HG03575 (cell line): ENCODE data around the gene SUV39H2.
"Not testable (repeated sequence)": the region's sequence is repeated elsewhere in the genome, so short reads cannot be mapped to it uniquely, and the experiment has no call there.

Experiments used
- ATAC-seq: cut with Tn5 transposase; IDR thresholded peaks from one replicate; pipeline ENCODE4 v1.9.1; 2021; ENCODE audit not compliant: unreplicated experiment, insufficient number of reproducible peaks, low FRiP score; ENCODE audit errors: extremely low read depth

Gene SUV39H2

DNA sequence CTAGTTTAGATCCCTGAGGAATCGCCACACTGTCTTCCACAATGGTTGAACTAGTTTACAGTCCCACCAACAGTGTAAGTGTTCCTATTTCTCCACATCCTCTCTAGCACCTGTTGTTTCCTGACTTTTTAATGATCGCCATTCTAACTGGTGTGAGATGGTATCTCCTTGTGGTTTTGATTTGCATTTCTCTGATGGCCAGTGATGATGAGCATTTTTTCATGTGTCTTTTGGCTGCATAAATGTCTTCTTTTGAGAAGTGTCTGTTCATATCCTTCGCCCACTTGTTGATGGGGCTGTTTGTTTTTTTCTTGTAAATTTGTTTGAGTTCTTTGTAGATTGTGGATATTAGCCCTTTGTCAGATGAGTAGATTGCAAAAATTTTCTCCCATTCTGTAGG is 13.8 kb upstream of the SUV39H2 start:
- ATAC-seq: not testable (repeated sequence)

DNA sequence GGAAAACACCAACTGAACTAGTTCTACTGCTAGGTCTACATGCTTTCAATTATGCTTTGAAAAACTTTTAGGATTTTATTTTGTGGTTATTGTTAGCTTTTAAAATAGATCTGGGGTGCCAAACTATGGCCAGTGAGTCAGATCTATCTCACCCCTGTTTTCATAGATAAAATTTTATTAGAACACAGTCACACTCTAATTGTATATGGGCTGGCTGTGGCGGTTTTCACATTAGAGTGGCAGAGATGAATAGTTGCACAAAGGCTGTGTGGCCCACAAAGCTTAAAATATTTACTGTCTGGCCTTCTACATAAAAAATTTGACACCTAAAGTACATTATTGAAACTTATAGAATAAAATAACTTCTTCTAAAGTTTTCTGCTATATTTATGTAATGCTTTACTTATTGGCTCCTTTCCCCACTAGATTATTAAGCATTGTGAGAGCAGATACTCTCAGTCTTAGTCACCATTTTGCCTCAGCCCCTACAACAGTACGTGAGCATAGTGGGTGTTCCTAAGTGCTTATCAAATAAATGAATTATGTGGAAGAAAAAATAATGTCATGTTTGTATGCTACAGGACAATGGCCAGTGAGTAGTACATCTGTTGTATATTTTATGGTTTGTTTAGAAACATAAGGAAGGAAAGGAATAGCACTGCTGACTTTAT is 5.4 kb upstream of the SUV39H2 start:
- no peak for ATAC-seq

DNA sequence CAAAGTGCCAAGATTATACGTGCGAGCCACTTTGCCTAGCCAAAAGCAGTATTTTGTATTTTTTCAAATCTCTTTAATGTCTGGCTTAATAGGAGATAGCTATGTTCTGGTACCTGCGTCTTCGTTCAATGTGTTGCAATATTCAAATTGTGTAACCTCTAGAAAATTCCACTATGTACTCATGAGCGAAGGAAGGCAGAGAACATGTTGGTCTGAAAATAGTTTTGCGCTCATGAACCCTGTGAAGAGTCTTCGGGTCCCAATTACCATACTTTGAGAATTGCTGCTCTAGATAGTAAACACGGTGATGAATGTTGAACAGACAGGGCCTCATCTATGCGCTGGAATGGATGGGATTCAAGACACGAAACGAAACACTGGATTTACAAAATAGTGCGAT is 2.7 kb upstream of the SUV39H2 start:
- ATAC-seq: no peak

DNA sequence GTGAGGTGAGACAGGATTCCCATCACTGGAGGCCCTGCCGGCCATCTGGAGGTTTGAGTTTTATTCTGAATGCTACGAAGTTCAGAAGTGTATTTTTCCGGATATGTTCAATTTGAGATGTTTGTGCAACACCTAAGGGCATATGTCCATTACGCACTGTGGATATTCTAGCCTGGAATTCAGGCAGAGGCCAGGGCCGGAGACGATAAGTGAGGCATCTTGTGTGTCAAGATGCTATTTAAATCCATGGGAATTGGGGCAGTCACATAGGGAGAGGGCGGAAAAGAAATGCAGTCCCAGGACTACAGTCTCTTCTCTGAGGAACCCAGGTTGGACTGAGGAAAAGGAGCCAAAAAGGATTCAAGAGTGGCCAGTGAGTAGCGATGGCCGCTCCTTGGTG is 1.9 kb upstream of the SUV39H2 start:
- ATAC-seq: no peak

DNA sequence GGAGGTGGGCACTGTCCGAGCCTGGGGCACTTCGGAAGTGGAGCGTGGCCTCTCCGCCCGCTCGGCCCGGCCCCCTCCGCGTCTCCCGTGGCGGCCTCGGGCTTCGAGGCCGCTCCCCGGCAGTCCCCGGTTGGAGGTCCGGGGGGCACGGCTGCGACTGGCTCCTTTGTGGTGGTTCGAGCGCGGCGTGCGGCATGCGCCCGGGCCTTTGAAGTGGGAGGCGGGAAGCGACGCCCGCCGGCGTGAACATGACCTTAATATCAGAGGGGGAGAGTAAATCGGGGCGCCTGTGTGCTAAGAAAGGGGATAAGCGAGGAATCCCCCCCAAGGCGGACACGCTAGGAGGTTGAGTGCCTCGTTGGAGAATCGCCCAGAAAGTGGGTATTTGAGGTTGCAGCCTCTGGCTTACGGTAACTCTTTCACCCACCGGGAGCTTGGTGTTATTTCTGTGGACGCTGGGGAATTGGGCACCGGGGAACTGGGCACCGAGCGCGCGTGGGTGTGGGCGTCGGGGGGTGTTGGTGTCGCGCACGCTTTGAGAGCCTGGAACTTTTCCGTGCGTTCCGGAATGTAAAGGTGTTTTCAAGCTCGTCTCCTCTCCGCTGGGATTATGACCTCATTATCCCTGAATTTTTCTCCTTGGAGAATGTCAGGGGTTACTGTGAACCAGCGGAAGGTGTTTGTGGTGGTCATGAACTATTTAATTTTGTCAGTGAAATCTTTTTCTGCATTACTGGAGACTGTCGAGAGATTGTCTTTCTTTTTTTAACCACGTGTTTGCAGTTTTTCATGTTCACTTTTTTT is 660 bp downstream of the SUV39H2 start:
- no peak for ATAC-seq

DNA sequence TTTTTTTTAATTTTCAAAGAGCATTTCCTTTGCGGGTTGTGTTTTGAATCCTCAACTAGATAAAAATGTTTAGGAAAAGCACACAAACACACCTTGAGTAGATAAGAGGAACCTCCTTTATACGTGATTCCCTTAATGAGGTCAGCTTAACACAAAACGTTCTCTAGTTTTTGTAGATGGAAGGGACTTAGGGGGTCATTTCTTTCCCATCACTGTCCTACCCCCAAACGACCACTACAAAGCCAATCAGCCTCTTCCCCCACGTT is 1.2 kb downstream of the SUV39H2 start:
- ATAC-seq: no peak

DNA sequence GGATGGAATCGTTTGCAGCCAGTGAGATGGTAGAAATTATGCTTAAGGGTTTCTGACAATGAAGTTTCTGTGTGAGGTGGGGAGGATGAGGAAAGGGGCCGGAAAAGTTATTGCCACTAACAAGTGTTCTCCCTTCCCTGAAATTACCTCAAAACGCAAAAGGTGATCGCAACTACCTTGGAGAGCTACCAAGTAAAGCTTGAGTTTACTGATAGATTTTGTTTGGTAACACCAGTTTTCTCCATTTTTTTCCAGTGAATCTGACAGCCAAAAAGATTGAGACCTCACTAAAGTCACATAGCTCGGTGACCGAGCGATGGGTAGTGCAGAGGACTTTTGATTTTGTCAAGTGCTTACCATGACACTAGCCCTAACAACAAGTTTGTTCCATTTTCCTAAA is 1.6 kb downstream of the SUV39H2 start:
- ATAC-seq: no peak

DNA sequence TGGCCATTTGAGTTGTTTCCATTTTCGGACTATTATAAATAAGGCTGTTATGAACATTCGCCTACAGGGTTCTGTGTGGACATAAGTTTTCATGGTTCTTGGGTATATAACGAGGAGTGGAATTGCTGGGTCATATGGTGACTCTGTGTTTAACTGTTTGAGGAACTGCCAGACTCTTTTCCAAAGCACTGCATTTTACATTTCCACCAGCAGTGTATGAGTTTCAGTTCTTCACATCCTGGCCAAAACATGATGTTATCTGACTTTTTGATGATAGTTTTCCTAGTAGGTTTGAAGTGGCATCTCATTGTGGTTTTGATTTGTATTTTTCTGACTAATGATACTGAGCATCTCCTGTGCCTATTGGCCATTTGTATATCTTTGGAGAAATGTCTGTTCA is 5.4 kb downstream of the SUV39H2 start:
- no peak for ATAC-seq

DNA sequence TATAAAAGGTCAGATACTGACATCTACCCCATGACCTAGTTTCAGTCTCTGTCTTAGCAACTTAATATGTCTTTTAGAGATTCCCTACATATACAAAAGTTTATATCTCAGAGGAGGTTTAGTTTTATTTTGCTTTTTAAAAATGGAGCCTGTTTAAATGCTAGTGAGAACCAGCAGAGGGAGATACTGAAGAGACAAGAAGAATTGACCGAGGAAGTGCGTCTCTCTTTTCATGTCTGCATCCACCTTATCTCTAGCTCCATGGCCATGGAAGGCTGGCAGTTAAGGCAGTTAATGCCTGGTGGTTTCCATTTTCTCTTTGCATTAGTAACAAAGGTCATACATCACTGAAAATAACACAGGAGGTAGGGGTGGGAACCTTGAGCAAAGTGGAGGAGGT is 10.7 kb downstream of the SUV39H2 start:
- no peak for ATAC-seq

DNA sequence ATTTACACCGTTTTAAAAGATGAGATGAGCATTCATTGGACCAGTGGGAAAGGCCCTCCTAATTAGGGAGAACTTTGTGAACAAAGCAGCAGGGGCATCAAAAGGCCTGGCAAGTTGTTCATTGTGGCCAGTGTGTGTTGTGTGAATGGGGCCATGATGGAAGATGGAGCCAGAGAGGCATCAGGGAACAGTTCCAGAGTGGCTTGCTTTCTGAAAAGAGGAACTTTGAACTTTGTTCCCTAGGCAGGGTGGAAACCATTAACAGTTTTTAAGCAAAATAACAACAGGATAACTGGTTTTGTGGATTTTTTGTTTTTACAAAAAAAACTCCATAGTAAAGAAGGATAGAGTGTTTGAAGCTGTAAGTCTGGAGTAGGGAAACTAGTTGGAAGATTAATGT is 12.5 kb downstream of the SUV39H2 start:
- ATAC-seq: no peak

DNA sequence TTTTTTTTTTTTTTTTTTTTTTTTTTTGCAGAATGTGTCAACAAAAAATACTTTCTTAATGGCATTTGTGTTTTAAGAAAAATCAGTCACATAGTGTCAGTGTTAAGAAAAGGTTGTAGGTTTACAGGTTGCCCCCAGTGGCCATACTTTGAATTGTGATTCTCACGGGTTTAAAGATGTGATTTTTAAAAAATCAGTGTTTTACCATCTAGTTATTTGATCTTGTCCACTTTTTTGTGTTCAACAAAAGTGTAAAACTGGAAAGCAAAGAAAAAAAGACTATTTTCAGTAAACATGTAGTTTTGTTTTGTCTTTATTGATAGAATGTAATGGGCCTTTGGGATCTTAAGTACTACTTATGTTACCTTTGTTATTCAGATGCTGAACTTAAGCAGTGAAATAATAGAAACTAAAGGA is 25.7 kb downstream of the SUV39H2 start:
- ATAC-seq: no peak

DNA sequence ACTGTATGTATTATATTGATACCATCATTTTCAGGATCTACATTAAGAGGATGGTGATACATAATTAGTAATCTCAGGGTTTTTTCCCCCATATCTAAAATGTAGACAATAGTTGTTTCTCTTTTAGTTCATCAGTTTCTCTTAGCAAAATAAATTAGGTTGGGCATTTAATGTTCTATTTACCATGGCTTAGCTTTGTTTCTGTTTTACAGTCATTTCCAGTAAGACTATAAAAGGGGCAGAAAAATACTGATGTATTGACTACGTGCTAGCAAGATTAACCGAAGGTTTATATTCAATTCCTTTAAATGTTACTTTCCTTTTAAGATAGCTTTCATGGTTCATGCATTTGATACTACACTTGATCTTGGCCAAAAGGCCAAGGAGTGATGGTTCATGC is 26.2 kb downstream of the SUV39H2 start:
- ATAC-seq: no peak

DNA sequence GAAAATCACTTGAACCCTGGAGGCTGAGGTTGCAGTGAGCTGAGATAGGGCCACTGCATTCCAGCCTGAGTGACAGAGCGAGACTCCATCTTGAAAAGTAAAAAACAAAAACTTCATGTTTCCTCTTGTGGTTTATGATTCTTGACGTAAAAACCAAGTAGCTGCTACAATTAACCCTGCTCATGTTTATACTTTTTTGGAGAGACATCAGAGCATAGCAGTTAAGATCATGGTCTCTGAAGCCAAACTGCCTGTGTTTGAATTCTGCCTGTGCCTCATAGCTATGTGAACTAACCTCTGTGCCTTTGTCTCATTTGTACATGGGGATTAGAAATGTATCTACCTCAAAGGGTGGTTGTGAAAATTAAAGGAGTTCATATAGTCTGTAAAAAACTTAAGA is 27.2 kb downstream of the SUV39H2 start:
- no peak for ATAC-seq

DNA sequence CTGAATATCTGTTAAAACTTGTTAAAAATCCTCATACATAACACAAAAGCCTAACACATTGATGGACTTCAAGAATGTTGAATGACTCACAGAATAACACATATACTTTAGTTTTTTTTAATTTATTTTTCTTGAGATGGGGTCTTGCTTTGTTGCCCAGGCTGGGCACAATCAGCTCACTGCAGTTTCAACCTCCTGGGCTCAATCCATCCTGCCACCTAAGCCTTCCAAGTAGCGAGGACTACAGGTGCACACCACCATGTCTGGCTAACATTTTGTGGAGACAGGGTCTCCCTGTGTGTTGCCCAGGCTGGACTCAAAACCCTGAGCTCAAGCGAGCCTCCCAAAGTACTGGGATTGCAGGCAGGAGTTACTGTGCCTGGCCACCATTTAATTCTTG is 28.1 kb downstream of the SUV39H2 start:
- no peak for ATAC-seq

DNA sequence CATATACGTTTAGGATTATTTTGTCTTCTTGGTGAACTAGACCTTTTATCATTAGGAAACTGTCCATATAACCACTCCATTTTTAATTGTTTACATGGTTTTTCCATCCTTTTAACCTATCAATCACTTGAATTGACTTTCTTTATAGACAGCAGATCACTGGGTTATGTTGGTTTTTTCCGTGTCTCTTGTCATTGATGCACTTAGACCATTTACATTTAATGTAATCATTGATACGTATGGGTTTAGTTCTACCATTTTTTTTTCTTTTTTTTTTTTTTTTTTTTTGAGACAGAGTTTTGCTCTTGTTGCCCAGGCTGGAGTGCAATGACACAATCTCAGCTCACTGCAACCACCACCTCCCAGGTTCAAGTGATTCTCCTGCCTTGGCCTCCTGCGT is 28.9 kb downstream of the SUV39H2 start:
- ATAC-seq: not testable (repeated sequence)

DNA sequence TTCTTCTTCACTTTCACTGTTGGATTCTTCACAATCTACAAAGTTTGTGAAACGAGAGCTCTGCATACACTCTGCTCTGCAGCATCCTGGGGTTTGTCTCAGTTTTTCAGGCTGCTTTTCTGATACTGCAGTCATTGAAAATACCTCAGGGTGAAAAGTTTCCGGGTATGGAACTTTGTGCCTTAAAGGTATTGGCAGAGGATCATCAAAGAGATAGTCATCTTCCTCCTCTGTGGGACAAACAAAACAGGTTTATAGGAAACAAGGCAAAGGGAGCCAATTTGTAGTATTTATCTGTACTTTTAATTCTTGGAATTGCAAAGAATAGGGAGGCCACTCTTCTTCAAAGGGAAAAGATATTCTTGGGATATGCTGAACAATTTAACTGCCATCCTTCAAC is 30.4 kb downstream of the SUV39H2 start:
- no peak for ATAC-seq

DNA sequence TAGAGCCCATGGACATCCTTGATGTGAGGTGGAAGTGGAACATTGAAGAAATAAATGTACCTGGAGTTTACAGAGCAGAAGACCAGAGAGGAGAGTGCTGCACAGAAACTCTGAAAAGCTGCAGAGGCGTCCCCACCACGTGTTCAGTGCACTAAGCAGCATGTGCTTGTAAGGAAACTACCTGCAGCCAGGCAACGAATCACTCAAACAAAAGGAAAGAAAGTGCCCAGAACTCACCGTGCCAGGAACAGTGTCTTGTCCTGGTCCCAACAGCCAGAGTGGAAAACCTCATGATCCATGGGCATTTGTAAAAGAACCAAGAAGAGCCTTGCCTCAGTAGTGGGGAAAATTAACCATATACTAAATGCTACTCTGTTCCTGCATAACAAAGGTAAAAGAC is 32.3 kb downstream of the SUV39H2 start:
- no peak for ATAC-seq

DNA sequence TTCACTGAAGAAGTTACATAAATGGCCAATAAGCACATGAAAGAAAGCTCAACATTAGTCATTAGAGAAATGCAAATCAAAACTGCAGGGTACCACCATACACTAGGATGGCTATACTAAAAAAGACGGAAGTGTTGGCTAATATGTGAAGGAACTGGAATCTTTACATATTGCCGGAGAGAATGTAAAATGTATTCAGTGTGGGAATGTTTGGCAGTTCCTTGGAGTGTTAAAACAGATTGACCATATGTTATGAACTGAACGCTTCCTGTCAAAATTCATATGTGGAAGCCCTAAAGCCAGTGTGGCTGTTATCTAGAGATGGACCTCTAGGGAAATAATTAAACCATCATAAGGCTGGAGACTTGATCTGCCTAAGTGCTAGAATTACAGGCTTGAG is 33.1 kb downstream of the SUV39H2 start:
- ATAC-seq: no peak

DNA sequence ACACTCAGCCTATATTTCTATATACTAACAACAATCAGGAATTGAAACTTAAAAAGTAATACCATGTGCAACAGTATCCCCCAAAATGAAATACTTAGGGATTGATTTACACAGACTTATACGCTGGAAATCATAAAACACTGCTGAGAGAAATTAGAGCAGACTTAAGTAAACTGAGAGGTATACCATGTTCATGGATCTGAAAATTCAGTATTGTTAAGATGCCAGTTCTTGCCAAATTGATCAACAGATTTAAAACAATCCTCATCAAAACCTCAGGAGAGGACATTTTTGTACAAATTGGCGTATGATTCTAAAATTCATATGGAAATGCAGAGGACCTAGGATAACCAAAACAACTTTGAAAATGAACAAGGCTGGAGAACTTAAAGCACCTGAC is 37.9 kb downstream of the SUV39H2 start:
- ATAC-seq: no peak

DNA sequence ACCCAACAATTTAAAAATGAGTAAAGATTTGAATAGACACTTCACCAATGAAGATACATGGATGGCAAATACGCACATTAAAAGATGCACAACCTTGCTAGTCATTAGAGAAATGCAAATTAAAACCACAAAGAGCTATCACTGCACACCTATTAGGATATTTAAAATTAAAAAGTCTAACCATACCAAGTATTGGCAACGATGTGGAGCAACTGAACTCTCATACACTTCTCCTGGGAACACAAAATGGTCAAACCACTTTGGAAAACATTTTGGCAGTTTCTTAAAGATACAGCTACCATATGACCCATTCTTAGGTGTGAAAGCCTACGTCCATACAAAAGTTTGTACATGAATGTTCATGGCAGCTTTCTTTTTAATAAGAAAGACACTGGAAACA is 39.2 kb downstream of the SUV39H2 start:
- no peak for ATAC-seq

DNA sequence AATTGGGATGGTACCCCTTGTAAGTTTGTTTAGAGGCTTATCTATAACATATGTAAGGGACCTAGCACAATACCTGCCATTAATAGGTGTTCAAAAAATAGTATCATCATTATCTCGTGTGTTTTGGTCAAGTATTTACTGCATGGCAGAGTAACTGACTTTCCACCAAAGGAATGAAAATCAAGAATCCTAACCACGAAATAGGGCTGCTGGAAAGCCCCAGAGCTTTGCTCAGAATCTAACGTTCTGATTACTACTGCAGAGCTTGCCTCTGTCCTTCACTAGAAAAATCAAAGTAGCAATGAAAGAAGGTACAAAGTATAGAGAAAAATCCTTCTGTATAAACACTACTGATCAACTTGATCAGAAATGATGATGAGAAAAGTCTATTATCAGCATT is 40.3 kb downstream of the SUV39H2 start:
- ATAC-seq: no peak
